ENCODE measurements around the gene ROCK2.

DNA sequence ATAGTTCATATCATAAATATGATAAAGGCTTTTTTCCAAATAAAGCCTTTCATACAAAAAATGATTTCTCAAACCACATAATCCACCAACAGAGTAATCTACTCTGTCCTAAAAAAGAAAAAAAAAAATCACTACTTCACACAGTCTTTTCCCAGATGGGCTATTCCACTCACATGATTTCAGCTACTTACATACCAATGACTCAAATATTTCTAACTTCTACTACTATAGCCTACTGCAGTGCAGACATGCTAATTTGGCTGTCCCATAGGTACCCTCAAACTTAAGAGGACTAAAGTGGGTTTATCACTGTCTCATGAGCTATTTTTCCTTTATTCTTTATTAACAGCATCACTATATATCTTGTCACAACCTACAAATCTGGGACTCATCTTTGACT is 131.8 kb downstream of the ROCK2 start:
- TF ChIP-seq, protein P1, sequence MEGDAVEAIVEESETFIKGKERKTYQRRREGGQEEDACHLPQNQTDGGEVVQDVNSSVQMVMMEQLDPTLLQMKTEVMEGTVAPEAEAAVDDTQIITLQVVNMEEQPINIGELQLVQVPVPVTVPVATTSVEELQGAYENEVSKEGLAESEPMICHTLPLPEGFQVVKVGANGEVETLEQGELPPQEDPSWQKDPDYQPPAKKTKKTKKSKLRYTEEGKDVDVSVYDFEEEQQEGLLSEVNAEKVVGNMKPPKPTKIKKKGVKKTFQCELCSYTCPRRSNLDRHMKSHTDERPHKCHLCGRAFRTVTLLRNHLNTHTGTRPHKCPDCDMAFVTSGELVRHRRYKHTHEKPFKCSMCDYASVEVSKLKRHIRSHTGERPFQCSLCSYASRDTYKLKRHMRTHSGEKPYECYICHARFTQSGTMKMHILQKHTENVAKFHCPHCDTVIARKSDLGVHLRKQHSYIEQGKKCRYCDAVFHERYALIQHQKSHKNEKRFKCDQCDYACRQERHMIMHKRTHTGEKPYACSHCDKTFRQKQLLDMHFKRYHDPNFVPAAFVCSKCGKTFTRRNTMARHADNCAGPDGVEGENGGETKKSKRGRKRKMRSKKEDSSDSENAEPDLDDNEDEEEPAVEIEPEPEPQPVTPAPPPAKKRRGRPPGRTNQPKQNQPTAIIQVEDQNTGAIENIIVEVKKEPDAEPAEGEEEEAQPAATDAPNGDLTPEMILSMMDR (conservative IDR thresholded peaks at IDR 0.05) = no peak
- no peak for TF ChIP-seq EZH2 (IDR thresholded peaks at IDR 0.05; ENCODE audit: low read depth)

Measured in PC-9 (cell line).